Muscle of arm (tissue), 12 donors: ENCODE measurements around the gene GOLGA6L10. TPM values are rescaled to one million over a fixed set of nuclear protein-coding genes. Genes with fewer than 3 reads are reported as not detected.
"Not testable (repeated sequence)": the region's sequence is repeated elsewhere in the genome, so short reads cannot be mapped to it uniquely, and the experiment has no call there.

ENCODE experiments used
- DNase-seq: peaks from one replicate; pipeline ENCODE4 v3.0.0-alpha.2; 2013
- polyA plus RNA-seq, 12 donors: library from polyadenylated mRNA; unstranded; fragments of 120-200 nt; gene quantifications; one replicate each; pipeline ENCODE4 v1.2.1, GENCODE V29; 2013; ENCODE audit not compliant: insufficient read length in 12 of 12

Gene GOLGA6L10
- polyA plus RNA-seq, 12 donors = 0.20 to 12.9 (median 1.5) TPM; not detected in 2

- DNase-seq = not testable (repeated sequence)
Observed at GRCh38 chr15:82300326-82300725, 48.9 kb downstream of the GOLGA6L10 start.

GRCh38 chr15:82299511-82299914 lies 49.8 kb downstream of the GOLGA6L10 start:
- DNase-seq = not testable (repeated sequence)

GRCh38 chr15:82298520-82298919 lies 50.8 kb downstream of the GOLGA6L10 start:
- DNase-seq = no peak

DNA sequence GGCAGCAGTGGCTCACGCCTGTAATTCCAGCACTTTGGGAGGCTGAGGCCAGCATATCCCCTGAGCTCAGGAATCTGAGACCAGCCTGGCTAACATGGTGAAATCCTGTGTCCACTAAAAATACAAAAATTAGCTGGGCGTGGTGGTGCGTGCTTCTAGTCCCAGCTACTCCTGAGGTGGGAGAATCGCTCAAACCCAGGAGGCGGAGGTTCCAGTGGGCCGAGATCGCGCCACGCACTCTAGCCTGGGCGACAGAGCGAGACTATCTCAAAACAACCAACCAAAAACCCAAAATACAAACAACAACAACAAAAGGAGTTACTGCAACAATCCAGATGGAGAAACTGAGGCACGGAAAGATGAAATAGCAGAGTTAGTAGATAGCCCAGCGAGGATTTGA lies 51.2 kb downstream of the GOLGA6L10 start:
- no peak for DNase-seq

DNA sequence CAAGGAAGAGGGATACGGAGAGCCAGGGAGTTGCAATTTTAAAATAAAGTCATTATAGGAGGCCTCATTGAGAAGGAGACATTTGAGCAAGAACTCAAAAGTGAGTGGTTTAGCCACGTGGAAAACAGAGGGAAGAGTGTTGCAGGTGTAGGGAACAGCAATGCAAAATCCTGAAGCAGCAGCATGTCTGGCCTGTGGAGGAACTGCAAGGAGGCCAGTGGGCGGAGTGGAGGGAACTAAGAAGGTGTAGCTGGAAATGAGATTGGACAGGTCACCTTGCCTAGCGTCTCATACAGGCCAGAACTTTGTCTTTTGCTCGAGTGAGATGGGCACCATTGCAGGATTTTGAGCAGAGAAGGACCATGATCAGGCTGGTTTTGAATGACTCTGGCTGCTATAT lies 51.7 kb downstream of the GOLGA6L10 start:
- no peak for DNase-seq

- no peak for DNase-seq
Observed at GRCh38 chr15:82294061-82294690, 55.1 kb downstream of the GOLGA6L10 start.

GRCh38 chr15:82292271-82292670 lies 57.0 kb downstream of the GOLGA6L10 start:
- no peak for DNase-seq

Other genes starting within 250 kb of the GOLGA6L10 start
- 10 to 100 TPM in 10 of 12 donors, 1 to 10 TPM in 1, not detected in 1; 9.3 to 17.8 (median 14.4) TPM for gene EFL1, start 86.7 kb downstream of the GOLGA6L10 start, polyA plus RNA-seq
- gene SAXO2, start 86.7 kb downstream of the GOLGA6L10 start, polyA plus RNA-seq = 1 to 10 TPM in 9 of 12 donors, under 1 TPM in 1, not detected in 2; 0.74 to 4.6 (median 2.2) TPM
- gene GOLGA6L9, start 80.3 kb upstream of the GOLGA6L10 start, polyA plus RNA-seq = 1 to 10 TPM in 11 of 12 donors, not detected in 1; 1.1 to 9.3 (median 3.0) TPM
- gene RPS17, start 191.0 kb upstream of the GOLGA6L10 start, polyA plus RNA-seq = 1,000 to 10,000 TPM; 2,266 to 6,063 (median 2,811) TPM